Keratinocyte (primary cell): ENCODE data around the gene POPDC3.

Experiments
- EZH2 ChIP-seq: IDR thresholded peaks from one replicate; pipeline ENCODE4 v1.6.1; 2012; ENCODE audit warnings: inconsistent platforms, mild to moderate bottlenecking, low read length, moderate library complexity
- TF ChIP-seq, protein P1 (sequence below), 3 experiments: IDR thresholded peaks in 1 of 3; conservative IDR thresholded peaks in 1 of 3; optimal IDR thresholded peaks in 1 of 3; 2 replicates in 2 of 3; 3 replicates in 1 of 3; pipeline versions ENCODE3 to v1.5.1; 2011; ENCODE audit warnings: low read length in 3 of 3, mild to moderate bottlenecking in 3 of 3, moderate library complexity in 2 of 3, control low read depth in 1 of 3, inconsistent platforms in 1 of 3; ENCODE audit not compliant: insufficient read depth in 2 of 3; ENCODE audit errors: extremely low read depth in 1 of 3

DNA sequence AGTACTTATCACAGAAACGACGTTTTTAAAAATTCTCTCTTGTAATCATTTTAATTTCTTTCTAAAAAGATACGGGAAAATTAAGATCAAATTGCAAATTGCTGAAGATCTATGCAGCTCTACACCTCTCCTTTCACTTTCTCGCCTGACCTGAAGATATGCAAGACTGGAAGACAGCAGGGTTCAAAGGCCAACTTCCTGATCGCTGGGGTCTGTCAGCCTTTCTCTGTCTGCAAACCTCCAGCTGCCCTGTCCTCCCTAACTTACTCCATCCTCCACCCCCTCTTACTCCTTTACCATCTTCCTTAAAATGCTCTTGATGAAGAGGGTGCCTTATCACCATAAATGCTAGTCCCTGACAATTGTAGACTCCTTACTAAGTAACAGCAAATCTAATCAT is 63.7 kb downstream of the POPDC3 start:
- no peak for TF ChIP-seq EZH2
- TF ChIP-seq, protein P1, sequence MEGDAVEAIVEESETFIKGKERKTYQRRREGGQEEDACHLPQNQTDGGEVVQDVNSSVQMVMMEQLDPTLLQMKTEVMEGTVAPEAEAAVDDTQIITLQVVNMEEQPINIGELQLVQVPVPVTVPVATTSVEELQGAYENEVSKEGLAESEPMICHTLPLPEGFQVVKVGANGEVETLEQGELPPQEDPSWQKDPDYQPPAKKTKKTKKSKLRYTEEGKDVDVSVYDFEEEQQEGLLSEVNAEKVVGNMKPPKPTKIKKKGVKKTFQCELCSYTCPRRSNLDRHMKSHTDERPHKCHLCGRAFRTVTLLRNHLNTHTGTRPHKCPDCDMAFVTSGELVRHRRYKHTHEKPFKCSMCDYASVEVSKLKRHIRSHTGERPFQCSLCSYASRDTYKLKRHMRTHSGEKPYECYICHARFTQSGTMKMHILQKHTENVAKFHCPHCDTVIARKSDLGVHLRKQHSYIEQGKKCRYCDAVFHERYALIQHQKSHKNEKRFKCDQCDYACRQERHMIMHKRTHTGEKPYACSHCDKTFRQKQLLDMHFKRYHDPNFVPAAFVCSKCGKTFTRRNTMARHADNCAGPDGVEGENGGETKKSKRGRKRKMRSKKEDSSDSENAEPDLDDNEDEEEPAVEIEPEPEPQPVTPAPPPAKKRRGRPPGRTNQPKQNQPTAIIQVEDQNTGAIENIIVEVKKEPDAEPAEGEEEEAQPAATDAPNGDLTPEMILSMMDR (optimal IDR thresholded peaks at IDR 0.05 in 1 of 3, IDR thresholded peaks at IDR 0.05 in 1 of 3, conservative IDR thresholded peaks at IDR 0.05 in 1 of 3; ENCODE audit: extremely low read depth in 1 of 3, insufficient read depth in 2 of 3, low read length in 3 of 3) = no peak
